ENCODE data around the gene SLC38A2. TPM values are rescaled to one million over a fixed set of nuclear protein-coding genes. Genes with fewer than 3 reads are reported as not detected.

Gene SLC38A2
- total RNA-seq, 4 donors from 2014 or later = 632 to 1,386 (median 819) TPM

- TF ChIP-seq POLR2AphosphoS5 (IDR thresholded peaks at IDR 0.05) = no peak
- TF ChIP-seq CTCF (IDR thresholded peaks at IDR 0.05) = no peak
- TF ChIP-seq EP300 (IDR thresholded peaks at IDR 0.05) = no peak
- no peak for TF ChIP-seq POLR2A (IDR thresholded peaks at IDR 0.05)
- no peak for DNase-seq (ENCODE audit: low spot score in 2 of 2)
- H3K4me3 ChIP-seq = no peak overlapping the region
- H3K4me1 ChIP-seq = peaks cover 88% of the 10 kb centered on the region
- peak overlapping the region; percentile 49 for H3K27ac ChIP-seq
- H3K36me3 ChIP-seq = no peaks in the 10 kb centered on the region
- no peaks in the 10 kb centered on the region for H3K27me3 ChIP-seq
- H3K9me3 ChIP-seq = no peaks in the 10 kb centered on the region
- WGBS = 51% methylated on average over 3 of the region's 3 CpGs
Observed at GRCh38 chr12:46388427-46389021, 16.0 kb upstream of the SLC38A2 start.

GRCh38 chr12:46387670-46388069, 15.1 kb upstream of the SLC38A2 start:
- DNase-seq (ENCODE audit: low spot score in 2 of 2) = no peak
- TF ChIP-seq EP300 (IDR thresholded peaks at IDR 0.05) (no peak), POLR2AphosphoS5 (IDR thresholded peaks at IDR 0.05) (no peak), CTCF (IDR thresholded peaks at IDR 0.05) (no peak), POLR2A (IDR thresholded peaks at IDR 0.05) (no peak)

GRCh38 chr12:46386877-46387629, 14.5 kb upstream of the SLC38A2 start:
- no peak for TF ChIP-seq POLR2A (IDR thresholded peaks at IDR 0.05)
- no peak for TF ChIP-seq CTCF (IDR thresholded peaks at IDR 0.05)
- TF ChIP-seq EP300 (IDR thresholded peaks at IDR 0.05) = no peak
- TF ChIP-seq POLR2AphosphoS5 (IDR thresholded peaks at IDR 0.05) = no peak
- peak in 1 of 2 donors; percentile 63 for DNase-seq (ENCODE audit: low spot score in 2 of 2)
- H3K36me3 ChIP-seq = no peaks in the 10 kb centered on the region
- no peaks in the 10 kb centered on the region for H3K9me3 ChIP-seq
- peak overlapping the region; percentile 30 for H3K4me3 ChIP-seq
- peak overlapping the region; percentile 82 for H3K27ac ChIP-seq
- H3K4me1 ChIP-seq = peaks cover 84% of the 10 kb centered on the region
- 8% methylated on average over 7 of the region's 7 CpGs for WGBS
- no peaks in the 10 kb centered on the region for H3K27me3 ChIP-seq

More at GRCh38 chr12:46387670-46388069, 15.1 kb upstream of the SLC38A2 start:
- no peaks in the 10 kb centered on the region for H3K27me3 ChIP-seq
- no peaks in the 10 kb centered on the region for H3K36me3 ChIP-seq
- peaks cover 84% of the 10 kb centered on the region for H3K4me1 ChIP-seq
- no peaks in the 10 kb centered on the region for H3K9me3 ChIP-seq
- WGBS = 71% methylated on average over 6 of the region's 6 CpGs
- H3K27ac ChIP-seq = peak overlapping the region; percentile 82
- peak overlapping the region; percentile 30 for H3K4me3 ChIP-seq

- Histone ChIP-seq H3K27me3 (no peaks in the 10 kb centered on the region), H3K4me1 (peaks cover 83% of the 10 kb centered on the region), H3K9me3 (no peaks in the 10 kb centered on the region), H3K27ac (peak overlapping the region; percentile 82), H3K36me3 (no peaks in the 10 kb centered on the region), H3K4me3 (peak overlapping the region; percentile 30)
- WGBS = 36% methylated on average over 3 of the region's 3 CpGs
- no peak for TF ChIP-seq POLR2AphosphoS5 (IDR thresholded peaks at IDR 0.05)
- no peak for TF ChIP-seq EP300 (IDR thresholded peaks at IDR 0.05)
- DNase-seq (ENCODE audit: low spot score in 2 of 2) = no peak
Observed at GRCh38 chr12:46386360-46386867, 13.8 kb upstream of the SLC38A2 start.

GRCh38 chr12:46385438-46385837, 12.9 kb upstream of the SLC38A2 start:
- WGBS = 59% methylated on average over 5 of the region's 5 CpGs
- H3K27ac ChIP-seq = peak overlapping the region; percentile 97
- H3K9me3 ChIP-seq = no peaks in the 10 kb centered on the region
- TF ChIP-seq EP300 (IDR thresholded peaks at IDR 0.05) (no peak), POLR2A (IDR thresholded peaks at IDR 0.05) (no peak), CTCF (IDR thresholded peaks at IDR 0.05) (no peak), POLR2AphosphoS5 (IDR thresholded peaks at IDR 0.05) (no peak)
- H3K27me3 ChIP-seq = no peaks in the 10 kb centered on the region
- DNase-seq (ENCODE audit: low spot score in 2 of 2) = no peak
- no peak overlapping the region for H3K4me3 ChIP-seq
- peaks cover 73% of the 10 kb centered on the region for H3K4me1 ChIP-seq
- H3K36me3 ChIP-seq = no peaks in the 10 kb centered on the region
